22Rv1 (cell line): Measurements from ENCODE around the gene GNPTAB.
"Not testable (repeated sequence)": the region's sequence is repeated elsewhere in the genome, so short reads cannot be mapped to it uniquely, and the experiment has no call there.

Experiments used
- H3K27ac ChIP-seq: fragments of 450-650 bp; 2 replicates; pipeline ENCODE4 v1.5.1; 2017
- CTCF ChIP-seq: fragments of 450-650 bp; IDR thresholded peaks from 2 replicates; pipeline ENCODE4 v1.5.1; 2017; ENCODE audit warnings: mild to moderate bottlenecking
- ZFX ChIP-seq: fragments of 450-650 bp; IDR thresholded peaks from 2 replicates; pipeline ENCODE4 v1.6.1; 2017; ENCODE audit warnings: antibody characterized with exemption, borderline replicate concordance

GNPTAB gene

DNA sequence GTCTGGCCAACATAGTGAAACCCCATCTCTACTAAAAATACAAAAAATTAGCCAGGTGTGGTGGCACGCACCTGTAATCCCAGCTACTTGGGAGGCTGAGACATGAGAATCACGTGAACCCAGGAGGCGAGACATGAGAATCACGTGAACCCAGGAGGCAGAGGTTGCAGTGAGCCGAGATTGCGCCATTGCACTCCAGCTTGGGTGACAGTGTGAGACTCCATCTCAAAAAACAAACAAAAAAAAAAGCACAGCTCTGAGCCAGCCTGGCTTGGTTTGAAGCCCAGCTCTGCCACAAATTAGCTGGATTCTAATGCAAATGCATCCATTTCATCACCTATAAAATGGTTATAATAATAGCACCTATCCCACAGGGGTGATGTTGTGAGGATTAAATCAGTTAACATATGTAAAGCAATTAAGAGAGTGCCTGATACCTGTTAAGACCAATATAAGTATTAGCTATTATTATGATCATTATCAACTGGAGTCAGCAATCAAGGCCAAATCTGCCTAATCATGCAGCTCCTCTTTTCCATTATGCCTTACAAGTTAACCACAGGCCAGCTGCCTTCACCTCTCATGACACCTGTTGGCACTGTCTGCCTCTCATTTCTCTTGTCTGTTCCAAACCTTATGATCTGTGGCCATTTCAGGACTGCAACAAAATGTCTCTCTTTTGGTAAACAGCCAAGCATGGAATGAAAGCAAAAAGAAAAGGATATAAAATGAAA lies 2.1 kb downstream of the GNPTAB start:
- peak overlapping the region; percentile 80 for H3K27ac ChIP-seq
- TF ChIP-seq ZFX (no peak), CTCF (no peak)

- TF ChIP-seq CTCF, result no peak
- no peak for TF ChIP-seq ZFX
- no peak overlapping the region for H3K27ac ChIP-seq
Measured at GRCh38 chr12:101826766-101827368, 3.9 kb downstream of the GNPTAB start.

DNA sequence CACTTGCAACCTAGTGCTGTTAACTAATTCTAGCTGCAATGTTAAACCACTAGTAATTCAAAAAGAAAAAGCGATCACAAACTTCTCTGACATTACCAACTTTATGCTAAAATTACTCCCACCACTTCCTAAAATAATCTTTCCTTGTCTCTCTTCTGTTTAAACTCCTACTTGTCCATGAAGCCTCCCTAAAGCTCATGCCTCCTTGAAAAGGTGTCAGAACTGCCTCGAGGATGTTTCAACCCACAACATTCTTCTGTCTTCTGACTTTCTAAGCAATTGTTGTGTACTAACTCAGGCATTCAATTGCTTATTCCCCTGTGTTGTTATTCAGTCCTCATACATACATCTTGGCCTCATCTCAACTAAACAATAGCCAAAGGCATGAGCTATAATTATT lies 5.9 kb downstream of the GNPTAB start:
- no peak overlapping the region for H3K27ac ChIP-seq
- TF ChIP-seq ZFX, result no peak
- no peak for TF ChIP-seq CTCF

- no peak overlapping the region for H3K27ac ChIP-seq
Measured at GRCh38 chr12:101823891-101824290, 6.9 kb downstream of the GNPTAB start.

GRCh38 chr12:101823039-101823438 lies 7.7 kb downstream of the GNPTAB start:
- no peak overlapping the region for H3K27ac ChIP-seq
- TF ChIP-seq ZFX (no peak), CTCF (no peak)

More at GRCh38 chr12:101823891-101824290, 6.9 kb downstream of the GNPTAB start:
- TF ChIP-seq CTCF, result 0 out of 2 replicates have a peak, but pooled peaks have one; percentile 8
- no peak for TF ChIP-seq ZFX

DNA sequence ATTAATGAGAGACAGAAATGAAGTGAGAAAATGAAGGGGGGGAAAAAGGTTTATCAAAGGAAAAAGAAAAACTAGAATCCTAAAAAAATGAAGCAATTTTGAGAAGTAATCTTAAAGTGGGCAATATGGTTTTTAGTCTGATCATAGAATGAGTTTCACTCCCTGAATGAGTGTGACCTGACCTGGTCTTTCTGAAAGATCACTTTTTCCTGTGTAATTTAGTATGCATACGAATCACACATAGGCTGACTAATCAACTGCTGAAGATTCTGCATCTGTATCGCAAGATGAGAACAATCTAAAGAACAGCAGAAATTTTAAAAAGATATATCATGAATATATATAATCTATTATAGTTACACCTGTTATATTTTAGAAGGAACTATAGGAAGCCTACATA lies 11.3 kb downstream of the GNPTAB start:
- H3K27ac ChIP-seq, result no peak overlapping the region
- TF ChIP-seq ZFX (no peak), CTCF (no peak)

DNA sequence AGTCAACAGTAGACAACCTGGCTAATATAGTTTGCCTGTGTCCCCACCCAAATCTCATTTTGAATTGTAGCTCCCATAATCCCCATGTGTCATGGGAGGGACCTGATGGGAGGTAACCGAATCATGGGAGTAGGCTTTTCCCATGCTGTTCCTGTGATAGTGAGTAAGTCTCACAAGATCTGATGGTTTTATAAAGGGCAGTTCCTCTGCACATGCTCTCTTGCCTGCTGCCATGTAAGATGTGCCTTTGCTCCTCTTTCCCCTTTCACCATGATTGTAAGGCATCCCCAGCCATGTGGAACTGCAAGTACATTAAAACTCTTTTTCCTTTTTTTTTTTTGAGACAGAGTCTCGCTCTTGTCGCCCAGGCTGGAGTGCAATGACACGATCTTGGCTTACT lies 12.1 kb downstream of the GNPTAB start:
- not testable (repeated sequence) for H3K27ac ChIP-seq
